Measurements from ENCODE around the gene TMEM91. TPM values are rescaled to one million over a fixed set of nuclear protein-coding genes. Genes with fewer than 3 reads are reported as not detected.
"Not testable (repeated sequence)": the region's sequence is repeated elsewhere in the genome, so short reads cannot be mapped to it uniquely, and the experiment has no call there.

TMEM91 gene
- total RNA-seq, 4 donors from 2014 or later: 12.4 to 44.3 (median 14.2) TPM

GRCh38 chr19:41366089-41366488, 10.2 kb upstream of the TMEM91 start:
- no peak for ATAC-seq (ENCODE audit: low FRiP score)
- DNase-seq (ENCODE audit: low spot score): no peak
- TF ChIP-seq CTCF (IDR thresholded peaks at IDR 0.05): no peak

DNA sequence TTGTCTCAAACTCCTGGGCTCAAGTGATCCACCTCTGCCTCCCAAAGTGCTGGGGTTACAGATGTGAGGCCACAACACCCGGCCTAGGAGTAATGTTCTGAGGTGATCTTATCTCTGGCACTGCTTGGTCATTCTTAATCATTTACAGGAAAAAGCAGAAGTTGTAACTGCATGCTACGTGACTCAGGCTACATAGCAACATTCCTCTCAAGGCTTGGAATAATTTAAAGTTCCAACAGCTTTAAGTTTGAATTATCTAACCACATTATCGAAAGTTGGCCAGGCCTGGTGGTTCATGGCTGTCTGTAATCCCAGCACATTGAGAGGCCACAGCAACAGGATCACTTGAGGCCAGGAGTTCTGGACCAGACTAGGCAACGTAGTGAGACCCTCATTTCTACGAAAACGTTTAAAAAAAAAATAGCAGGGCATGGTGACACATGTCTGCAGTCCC, 8.5 kb upstream of the TMEM91 start:
- peak; percentile 42 for ATAC-seq (ENCODE audit: low FRiP score)
- no peak for DNase-seq (ENCODE audit: low spot score)
- TF ChIP-seq CTCF (IDR thresholded peaks at IDR 0.05): no peak

GRCh38 chr19:41369769-41370168, 6.6 kb upstream of the TMEM91 start:
- ATAC-seq (ENCODE audit: low FRiP score): no peak
- DNase-seq (ENCODE audit: low spot score): no peak
- TF ChIP-seq CTCF (IDR thresholded peaks at IDR 0.05): no peak

DNA sequence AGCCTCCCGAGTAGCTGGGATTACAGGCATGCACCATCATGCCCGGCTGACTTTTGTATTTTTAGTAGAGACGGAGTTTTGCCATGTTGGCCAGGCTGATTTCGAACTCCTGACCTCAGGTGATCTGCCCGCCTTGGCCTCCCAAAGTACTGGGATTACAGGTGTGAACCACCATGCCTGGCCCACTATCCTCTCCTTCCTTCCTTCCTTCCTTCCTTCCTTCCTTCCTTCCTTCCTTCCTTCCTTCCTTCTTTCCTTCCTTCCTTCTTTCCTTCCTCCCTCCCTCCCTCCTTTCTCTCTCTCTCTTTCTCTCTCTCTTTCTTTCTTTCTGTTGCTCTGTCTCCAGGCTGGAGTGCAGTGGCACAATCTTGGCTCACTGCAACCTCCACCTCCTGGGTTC, 5.2 kb upstream of the TMEM91 start:
- ATAC-seq (ENCODE audit: low FRiP score); DNase-seq (ENCODE audit: low spot score): not testable (repeated sequence)

GRCh38 chr19:41371541-41371940, 4.8 kb upstream of the TMEM91 start:
- ATAC-seq (ENCODE audit: low FRiP score): no peak
- DNase-seq (ENCODE audit: low spot score): no peak
- no peak for TF ChIP-seq CTCF (IDR thresholded peaks at IDR 0.05)

GRCh38 chr19:41372501-41372900, 3.8 kb upstream of the TMEM91 start:
- no peak for TF ChIP-seq CTCF (IDR thresholded peaks at IDR 0.05)
- DNase-seq (ENCODE audit: low spot score) (no peak), ATAC-seq (ENCODE audit: low FRiP score) (no peak)

GRCh38 chr19:41373993-41374392, 2.3 kb upstream of the TMEM91 start:
- DNase-seq (ENCODE audit: low spot score): no peak
- no peak for TF ChIP-seq CTCF (IDR thresholded peaks at IDR 0.05)
- no peak for ATAC-seq (ENCODE audit: low FRiP score)

GRCh38 chr19:41376998-41377365, 649 bp downstream of the TMEM91 start:
- TF ChIP-seq CTCF (IDR thresholded peaks at IDR 0.05): no peak
- DNase-seq (ENCODE audit: low spot score) (no peak), ATAC-seq (ENCODE audit: low FRiP score) (peak; percentile 78)
